ENCODE results near the gene ARHGAP15. TPM values are rescaled to one million over a fixed set of nuclear protein-coding genes. Genes with fewer than 3 reads are reported as not detected.

Gene ARHGAP15
- total RNA-seq, 3 donors from 2014 or later (not counting 1 experiment from before 2014, with no cell fraction given), result 148 to 168 (median 165) TPM

GRCh38 chr2:143237146-143237777 is 108.0 kb downstream of the ARHGAP15 start:
- H3K27me3 ChIP-seq (ENCODE audit: control insufficient read depth, insufficient read depth, low read length), result no peaks in the 10 kb centered on the region
- peaks cover 32% of the 10 kb centered on the region for H3K36me3 ChIP-seq (ENCODE audit: control insufficient read depth, insufficient read depth, low read length)
- Mint-ChIP-seq H3K36me3 (peaks cover 24% of the 10 kb centered on the region), H3K4me1 (peaks cover 21 to 42% of the 10 kb centered on the region in 2 donors), H3K27me3 (ENCODE audit: low read depth in 2 of 2) (no peaks in the 10 kb centered on the region), H3K4me3 (no peak overlapping the region), H3K9me3 (peaks cover 4 to 13% of the 10 kb centered on the region in 2 donors), H3K27ac (no peak overlapping the region)
- peaks cover 9% of the 10 kb centered on the region for H3K9me3 ChIP-seq (ENCODE audit: control insufficient read depth, insufficient read depth, low read length)
- no peak for TF ChIP-seq CTCF (IDR thresholded peaks at IDR 0.05)
- ATAC-seq (no peak), DNase-seq (no peak)
- WGBS (ENCODE audit: insufficient coverage), result 97% methylated on average over 7 of the region's 8 CpGs
- no peak overlapping the region for H3K27ac ChIP-seq (ENCODE audit: low read length)
- no peak overlapping the region for H3K4me3 ChIP-seq (ENCODE audit: low read length)
- H3K4me1 ChIP-seq (ENCODE audit: control insufficient read depth, insufficient read depth, low read length), result no peaks in the 10 kb centered on the region
- intact Hi-C loops (cut with micrococcal nuclease), result no loop called here

GRCh38 chr2:143241403-143242088 is 112.3 kb downstream of the ARHGAP15 start:
- intact Hi-C loops (cut with micrococcal nuclease), result no loop called here
- H3K4me1 ChIP-seq (ENCODE audit: control insufficient read depth, insufficient read depth, low read length), result peaks cover 4% of the 10 kb centered on the region
- ATAC-seq, result no peak
- no peaks in the 10 kb centered on the region for H3K9me3 Mint-ChIP-seq
- DNase-seq, result no peak
- H3K27me3 ChIP-seq (ENCODE audit: control insufficient read depth, insufficient read depth, low read length), result no peaks in the 10 kb centered on the region
- no peak overlapping the region for H3K27ac ChIP-seq (ENCODE audit: low read length)
- H3K4me3 Mint-ChIP-seq, result no peak overlapping the region
- H3K36me3 Mint-ChIP-seq, result no peaks in the 10 kb centered on the region
- H3K36me3 ChIP-seq (ENCODE audit: control insufficient read depth, insufficient read depth, low read length), result peaks cover 9% of the 10 kb centered on the region
- no peak overlapping the region for H3K27ac Mint-ChIP-seq
- H3K4me3 ChIP-seq (ENCODE audit: low read length), result no peak overlapping the region
- H3K27me3 Mint-ChIP-seq (ENCODE audit: low read depth in 2 of 2), result no peaks in the 10 kb centered on the region
- TF ChIP-seq CTCF (IDR thresholded peaks at IDR 0.05), result no peak
- WGBS (ENCODE audit: insufficient coverage), result 97% methylated on average over 6 of the region's 7 CpGs
- peaks cover 10 to 26% of the 10 kb centered on the region in 2 donors for H3K4me1 Mint-ChIP-seq
- H3K9me3 ChIP-seq (ENCODE audit: control insufficient read depth, insufficient read depth, low read length), result no peaks in the 10 kb centered on the region

GRCh38 chr2:143246246-143246645 is 117.0 kb downstream of the ARHGAP15 start:
- no peaks in the 10 kb centered on the region for H3K36me3 Mint-ChIP-seq
- ATAC-seq (no peak), DNase-seq (no peak)
- Histone ChIP-seq H3K36me3 (ENCODE audit: control insufficient read depth, insufficient read depth, low read length) (peaks cover 12% of the 10 kb centered on the region), H3K27ac (ENCODE audit: low read length) (no peak overlapping the region), H3K4me1 (ENCODE audit: control insufficient read depth, insufficient read depth, low read length) (peaks cover 12% of the 10 kb centered on the region), H3K4me3 (ENCODE audit: low read length) (no peak overlapping the region), H3K27me3 (ENCODE audit: control insufficient read depth, insufficient read depth, low read length) (no peaks in the 10 kb centered on the region), H3K9me3 (ENCODE audit: control insufficient read depth, insufficient read depth, low read length) (no peaks in the 10 kb centered on the region)
- no peak overlapping the region for H3K27ac Mint-ChIP-seq
- no peaks in the 10 kb centered on the region for H3K9me3 Mint-ChIP-seq
- H3K4me1 Mint-ChIP-seq, result peaks cover 0 to 11% of the 10 kb centered on the region in 2 donors
- H3K4me3 Mint-ChIP-seq, result no peak overlapping the region
- intact Hi-C loops (cut with micrococcal nuclease), result no loop called here
- 73% methylated on average over 2 of the region's 2 CpGs for WGBS (ENCODE audit: insufficient coverage)
- H3K27me3 Mint-ChIP-seq (ENCODE audit: low read depth in 2 of 2), result no peaks in the 10 kb centered on the region
- no peak for TF ChIP-seq CTCF (IDR thresholded peaks at IDR 0.05)

All from natural killer cell (primary cell).